ENCODE results near the gene DUSP23.

Gene DUSP23

GRCh38 chr1:159786966-159787365 lies 6.2 kb downstream of the DUSP23 start:
- DNase-seq: no peak

GRCh38 chr1:159790237-159790917 lies 9.6 kb downstream of the DUSP23 start:
- no peak for DNase-seq

DNA sequence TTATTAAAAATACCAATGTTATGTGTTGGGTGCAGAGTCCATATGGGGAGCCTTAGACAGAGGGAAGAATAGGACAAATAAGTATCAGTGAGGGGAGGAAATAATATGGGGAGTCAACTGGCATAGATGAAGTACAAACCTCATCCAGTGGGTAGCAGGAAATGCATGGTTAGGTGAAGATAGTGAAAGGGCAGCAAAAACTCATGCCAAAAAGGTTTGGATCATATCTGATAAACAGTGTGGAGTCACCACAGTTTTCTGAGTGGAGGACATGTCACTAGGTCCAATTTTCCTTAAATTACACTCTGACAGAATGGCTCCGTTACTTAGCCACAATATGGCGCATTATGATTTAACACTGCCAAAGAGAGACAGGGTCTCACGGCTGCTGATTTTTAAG lies 10.3 kb downstream of the DUSP23 start:
- no peak for DNase-seq

DNA sequence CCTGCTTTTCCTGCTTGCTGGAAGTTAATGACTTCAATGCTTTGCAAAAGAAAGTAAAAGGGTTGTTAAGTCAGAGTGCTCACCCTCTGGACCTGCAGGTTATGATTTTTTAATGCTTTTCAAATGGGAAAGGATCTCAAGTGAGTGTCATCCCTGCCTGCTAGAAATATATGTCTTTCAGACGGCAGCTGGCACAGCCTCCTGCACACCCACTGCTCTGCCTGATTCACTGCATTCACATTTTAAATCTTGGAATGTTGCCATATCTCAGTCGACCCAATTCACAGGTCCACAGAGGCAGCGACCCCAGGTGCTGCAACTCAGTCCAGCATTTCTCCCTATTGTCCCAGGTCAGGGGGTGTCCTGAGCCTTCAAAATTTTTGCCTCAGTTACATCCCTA lies 10.7 kb downstream of the DUSP23 start:
- no peak for DNase-seq

- DNase-seq: no peak
These were observed 14.8 kb downstream of the DUSP23 start for GRCh38 chr1:159795534-159795933.

GRCh38 chr1:159798893-159799292 lies 18.1 kb downstream of the DUSP23 start:
- DNase-seq: peak; percentile 55

DNA sequence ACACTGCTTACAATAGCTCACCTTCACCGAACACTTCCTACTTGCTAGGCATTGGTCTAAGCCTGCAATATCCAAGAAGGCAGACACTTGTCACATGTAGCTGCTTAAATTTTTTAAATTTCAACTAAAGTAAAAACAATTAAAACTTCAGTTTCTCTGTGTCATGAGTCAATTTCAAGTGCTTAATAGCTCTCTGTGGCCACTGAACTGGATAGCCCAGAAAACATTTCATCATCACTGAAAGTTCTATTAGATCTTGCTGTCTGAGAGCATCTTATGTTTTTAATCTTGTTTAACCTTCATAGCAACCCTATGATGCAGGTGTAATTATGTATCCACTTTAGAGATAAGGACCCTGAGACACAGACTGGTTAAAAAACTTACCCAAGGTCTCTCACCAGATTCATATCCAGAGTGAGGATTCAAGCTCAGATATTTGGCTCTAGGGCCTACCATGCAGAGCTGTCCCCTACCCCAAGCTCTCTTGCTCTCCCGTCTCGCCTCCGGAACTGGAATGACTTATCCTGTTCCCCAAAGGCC lies 18.8 kb downstream of the DUSP23 start:
- no peak for DNase-seq

- peak; percentile 11 for DNase-seq
These were observed 19.6 kb downstream of the DUSP23 start for GRCh38 chr1:159800177-159800930.

- DNase-seq: no peak
These were observed 21.3 kb downstream of the DUSP23 start, which contains the start of gene FCRL6 for GRCh38 chr1:159802111-159802510. TSS of gene FCRL6 (plus strand) at chr1:159802360. CDS start at chr1:159802425, 65 bp downstream.

DNA sequence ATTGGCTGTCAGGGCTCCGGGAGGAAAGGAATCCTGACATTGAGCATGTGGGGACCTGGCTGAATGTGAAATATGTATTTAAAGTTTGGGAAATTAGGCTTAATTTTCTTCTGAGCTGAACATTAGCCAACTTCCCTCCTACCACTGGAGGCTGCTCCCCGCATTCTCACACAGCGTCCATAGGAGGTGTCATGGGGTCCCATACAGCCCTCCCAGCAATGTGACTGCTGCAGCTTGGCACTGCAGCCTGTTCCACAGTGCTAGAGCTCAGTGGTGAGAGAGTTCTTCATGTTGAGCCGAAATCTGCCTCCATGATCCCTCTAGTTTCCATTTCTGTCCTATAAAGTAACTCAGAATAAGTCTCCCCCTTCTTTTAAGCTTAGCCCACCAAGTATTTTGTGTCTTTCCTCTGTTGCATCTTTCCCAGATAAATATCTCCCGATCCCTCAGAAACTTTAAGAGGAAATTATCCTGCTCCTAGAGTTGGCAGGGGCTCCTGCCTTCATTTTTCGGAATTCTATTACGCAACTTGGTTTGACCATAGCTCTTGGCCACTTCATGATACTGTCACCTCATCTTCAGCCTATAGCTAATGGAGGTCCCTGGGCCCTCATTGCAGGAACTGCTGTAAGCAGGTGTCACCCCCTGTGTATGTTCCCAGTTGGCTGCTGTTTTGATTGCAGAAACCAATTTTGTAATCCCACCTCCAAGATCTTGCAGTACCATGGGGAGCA lies 23.4 kb downstream of the DUSP23 start:
- DNase-seq: no peak

DNA sequence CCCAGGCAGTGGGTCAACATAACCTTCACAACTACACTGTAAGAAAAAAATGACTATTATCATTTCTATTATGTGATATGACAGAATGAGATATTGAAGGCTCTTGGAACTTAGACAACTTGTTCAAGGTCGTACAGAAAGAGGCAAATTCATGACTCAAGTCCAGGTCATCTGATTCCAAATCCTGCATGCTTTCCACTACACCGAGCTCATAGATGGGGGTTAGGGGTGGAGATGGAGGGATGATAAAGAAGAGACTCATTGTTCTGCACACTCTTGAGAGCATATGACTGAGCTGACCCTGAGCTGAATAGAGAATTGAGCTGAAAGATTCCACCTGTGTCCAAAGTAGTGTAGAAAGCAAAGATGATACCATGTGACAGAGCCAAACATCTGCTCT lies 24.2 kb downstream of the DUSP23 start:
- DNase-seq: no peak

DNA sequence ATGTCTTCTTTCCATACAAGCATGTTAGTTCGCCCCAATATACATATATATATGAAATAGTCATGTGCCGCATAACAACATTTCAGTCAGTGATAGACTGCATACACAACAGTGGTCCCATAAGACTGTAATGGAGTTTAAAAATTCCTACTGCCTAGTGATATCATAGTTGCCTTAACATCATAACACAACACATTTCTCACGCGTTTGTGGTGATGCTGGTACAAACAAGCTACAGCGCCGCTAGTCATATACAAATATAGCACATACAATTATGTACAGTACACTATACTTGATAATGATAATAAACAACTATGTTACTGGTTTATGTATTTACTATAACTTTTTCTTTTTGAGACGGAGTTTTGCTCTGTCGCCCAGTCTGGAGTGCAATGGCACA lies 35.2 kb downstream of the DUSP23 start:
- DNase-seq: no peak

DNA sequence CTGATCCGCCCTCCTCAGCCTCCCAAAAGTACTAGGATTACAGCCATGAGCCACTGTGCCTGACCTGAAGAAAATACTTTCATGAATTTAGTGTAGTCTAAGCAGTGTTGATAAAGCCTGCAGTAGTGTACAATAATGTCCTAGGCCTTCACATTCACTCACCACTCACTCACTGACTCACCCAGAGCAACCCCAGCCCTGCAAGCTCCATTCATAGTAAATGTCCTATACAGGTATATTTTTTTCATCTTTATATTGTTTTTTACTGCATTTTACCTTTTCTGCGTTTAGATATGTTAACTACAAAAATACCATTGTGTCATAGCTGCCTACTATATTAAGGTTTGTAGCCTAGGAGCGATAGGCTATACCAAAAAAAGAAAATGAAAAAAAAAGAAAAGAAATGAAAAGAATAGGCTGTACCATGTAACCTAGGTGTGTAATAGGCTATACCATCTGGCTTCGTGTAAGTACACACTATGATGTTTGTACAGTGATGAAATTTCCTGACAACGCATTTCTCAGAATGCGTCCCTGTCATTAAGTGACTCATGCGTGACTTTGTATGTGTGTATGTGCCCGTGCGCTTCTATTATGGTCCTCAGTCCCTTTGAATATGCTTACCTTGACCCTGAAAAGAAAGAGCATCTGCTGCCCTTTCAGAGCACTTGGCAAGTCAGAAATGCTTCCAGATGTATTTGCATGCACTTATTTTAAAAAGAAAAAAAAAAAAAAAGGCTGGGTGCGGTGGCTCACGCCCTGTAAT lies 36.7 kb downstream of the DUSP23 start:
- DNase-seq: no peak

DNA sequence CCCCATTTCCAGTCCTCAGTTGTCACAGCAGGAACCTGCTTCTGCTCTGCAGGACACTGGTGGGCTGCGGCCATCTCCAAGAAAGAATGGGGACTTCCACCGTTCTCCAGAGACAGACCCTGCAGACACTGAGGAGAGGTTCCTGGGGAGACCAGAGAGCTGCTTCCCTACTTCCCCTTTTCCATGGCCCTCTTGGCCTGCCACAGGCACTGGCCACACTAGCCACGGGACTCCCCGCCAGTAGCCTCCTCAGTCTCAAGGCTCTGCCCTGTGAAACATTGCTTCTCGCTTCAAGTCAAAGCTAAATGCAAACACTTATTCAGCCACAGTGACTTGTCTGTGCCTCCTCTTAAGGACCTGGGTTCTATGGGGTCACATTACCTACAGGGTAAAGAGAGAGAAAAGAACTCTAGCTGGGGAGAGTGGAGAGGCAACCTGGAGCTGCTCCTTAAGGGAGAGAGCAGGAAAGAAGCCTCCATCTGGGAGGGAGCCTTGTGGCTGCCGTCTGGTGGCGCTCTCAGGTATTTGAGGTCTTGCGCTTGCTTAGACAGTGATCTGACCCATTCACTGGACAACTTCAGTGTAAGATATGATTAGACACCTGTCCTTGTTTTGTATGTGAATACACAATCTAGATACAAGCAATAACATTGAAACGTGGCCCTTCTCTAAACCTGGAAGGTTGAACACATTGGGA lies 40.6 kb downstream of the DUSP23 start:
- no peak for DNase-seq

DNA sequence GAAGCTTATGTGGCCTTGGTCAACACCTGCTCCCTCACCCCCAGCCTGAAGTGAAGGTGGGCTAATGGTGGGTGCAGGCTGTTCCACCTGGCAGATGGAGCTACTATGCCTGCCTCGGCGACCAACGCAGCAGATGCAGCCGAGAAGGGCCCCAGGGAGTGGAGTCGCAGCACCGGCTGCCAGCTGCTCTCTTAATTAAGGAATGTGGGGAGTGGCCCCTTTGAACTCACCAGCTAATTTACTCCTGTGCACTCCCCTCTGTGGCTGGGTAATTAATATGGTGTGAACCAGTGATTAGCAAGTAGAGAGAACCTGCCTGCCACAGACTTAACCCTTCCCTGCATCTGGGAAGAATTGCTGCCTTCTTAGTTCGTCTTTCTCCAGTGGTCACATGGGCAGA lies 42.6 kb downstream of the DUSP23 start:
- no peak for DNase-seq

- no peak for DNase-seq
These were observed 44.8 kb downstream of the DUSP23 start for GRCh38 chr1:159825564-159825963.

DNA sequence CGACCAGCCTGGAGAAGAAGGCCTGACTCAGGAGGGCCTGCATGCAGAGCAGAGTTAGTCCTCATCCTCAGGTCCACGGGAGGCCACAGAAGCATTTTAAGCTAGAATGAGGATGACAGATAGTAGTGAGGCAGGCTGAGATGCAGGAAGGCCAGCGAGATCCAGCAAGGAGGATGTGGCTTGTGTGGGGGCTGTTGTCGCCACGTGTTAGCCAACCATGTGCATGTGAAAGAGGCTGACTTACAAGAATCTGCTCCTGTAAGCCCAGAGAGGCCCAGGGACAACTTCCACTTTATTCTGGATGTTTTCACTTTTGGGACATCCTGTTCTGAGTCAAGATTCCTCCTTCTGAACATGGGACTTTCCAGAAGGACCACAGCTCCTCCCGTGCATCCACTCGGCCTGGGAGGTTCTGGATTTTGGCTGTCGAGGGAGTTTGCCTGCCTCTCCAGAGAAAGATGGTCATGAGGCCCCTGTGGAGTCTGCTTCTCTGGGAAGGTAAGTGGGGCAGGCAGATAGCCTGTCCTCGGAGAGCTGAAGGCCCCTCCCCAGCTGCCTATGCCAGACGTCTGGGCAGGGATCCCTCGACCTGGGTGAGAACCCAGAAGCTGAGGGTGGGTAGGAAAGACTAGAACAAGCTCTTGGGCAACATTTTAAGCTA lies 45.8 kb downstream of the DUSP23 start, which contains the start of gene SLAMF8:
Gene SLAMF8, plus strand, starts transcription at position 433 of the 661 bp plus-strand sequence. Its CDS starts 26 bp downstream, at position 459.
- DNase-seq: peak; percentile 42

DNA sequence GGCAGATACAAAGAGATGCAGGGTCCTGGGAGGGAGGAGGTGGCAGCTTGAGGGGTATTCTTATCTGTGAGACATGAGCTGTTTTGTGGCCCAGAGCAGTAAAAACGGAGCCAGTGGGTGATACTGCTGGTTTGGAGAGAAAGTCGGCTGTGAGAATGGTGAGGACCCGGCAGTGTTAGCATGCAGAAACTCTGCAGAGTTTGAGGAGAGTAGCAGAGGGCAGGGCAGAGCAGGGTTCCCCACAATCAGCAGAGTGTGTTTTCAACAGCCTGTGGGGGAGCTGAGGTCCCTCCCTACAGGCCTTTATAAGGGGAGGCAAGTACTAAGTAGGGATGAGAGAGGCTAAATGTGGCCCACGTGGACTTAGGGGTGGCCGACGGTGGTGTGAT lies 46.3 kb downstream of the DUSP23 start:
- no peak for DNase-seq

DNA sequence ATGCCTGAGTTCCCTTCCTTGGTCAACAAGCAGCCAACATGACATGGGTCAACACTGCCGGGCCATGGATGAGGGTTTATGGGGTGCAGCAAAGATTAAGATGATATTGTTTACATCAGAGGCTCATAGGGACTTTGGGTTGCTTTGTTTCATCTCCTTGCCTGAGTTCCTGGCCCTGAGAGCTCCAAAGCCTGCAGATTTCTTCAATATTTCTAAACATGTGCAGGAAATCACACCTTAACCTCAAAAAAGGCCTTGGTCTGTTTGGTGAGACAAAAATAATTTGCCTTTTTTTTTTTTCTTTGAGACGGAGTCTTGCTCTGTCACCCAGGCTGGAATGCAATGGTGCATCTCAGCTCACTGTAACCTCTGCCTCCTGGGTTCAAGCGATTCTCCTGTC lies 46.8 kb downstream of the DUSP23 start:
- no peak for DNase-seq

GRCh38 chr1:159828176-159828575 lies 47.4 kb downstream of the DUSP23 start:
- DNase-seq: no peak

- no peak for DNase-seq
These were observed 48.0 kb downstream of the DUSP23 start for GRCh38 chr1:159828581-159829272.
